Measurements from ENCODE around the gene INPP5A.

GRCh38 chr10:132606536-132607316, 69.1 kb downstream of the INPP5A start:
- TF ChIP-seq CTCF (IDR thresholded peaks at IDR 0.05) (no peak), EZH2 (IDR thresholded peaks at IDR 0.05) (no peak), EZH2phosphoT487 (IDR thresholded peaks at IDR 0.05) (no peak)
